NB4 (cell line): ENCODE results near the gene UBE2K.
A peak's percentile ranks its signal among the peaks of the same experiment; 100 is the strongest.

Source experiments
- DNase-seq: peaks from one replicate; pipeline ENCODE4 v3.0.0; 2010; ENCODE audit warnings: low read depth
- H3K4me3 ChIP-seq: one replicate; pipeline ENCODE4 v1.5.1; 2011; ENCODE audit warnings: mild to moderate bottlenecking, low read depth, low read length, moderate library complexity
- CTCF ChIP-seq: IDR thresholded peaks from one replicate; pipeline ENCODE4 v1.5.1; 2012; ENCODE audit warnings: low read depth, low read length
- MAX ChIP-seq: IDR thresholded peaks from 2 replicates; pipeline ENCODE4 v1.6.1; 2011; ENCODE audit warnings: low read depth, low read length
- MYC ChIP-seq: IDR thresholded peaks from 2 replicates; pipeline ENCODE4 v1.6.1; 2011; ENCODE audit warnings: low read depth, low read length
- POLR2A ChIP-seq: IDR thresholded peaks from 2 replicates; pipeline ENCODE4 v1.6.1; 2011; ENCODE audit warnings: mild to moderate bottlenecking; ENCODE audit not compliant: insufficient read length; ENCODE audit errors: extremely low read depth

UBE2K gene

GRCh38 chr4:39825090-39825489, 127.2 kb downstream of the UBE2K start:
- DNase-seq = peak; percentile 32
- TF ChIP-seq POLR2A (no peak), MAX (no peak), MYC (no peak), CTCF (no peak)

GRCh38 chr4:39825741-39826231, 127.8 kb downstream of the UBE2K start:
- no peak overlapping the region for H3K4me3 ChIP-seq
- no peak for DNase-seq
- TF ChIP-seq MAX = no peak
- no peak for TF ChIP-seq CTCF
- TF ChIP-seq POLR2A = no peak

More at GRCh38 chr4:39825090-39825489, 127.2 kb downstream of the UBE2K start:
- H3K4me3 ChIP-seq = no peak overlapping the region
